GM21737 (cell line): Measurements from ENCODE around the gene SELENBP1.

Experiments
- ATAC-seq: cut with Tn5 transposase; IDR thresholded peaks from one replicate; pipeline ENCODE4 v1.9.1; 2021; ENCODE audit warnings: mild to moderate bottlenecking, moderate library complexity; ENCODE audit not compliant: unreplicated experiment

SELENBP1 gene

GRCh38 chr1:151346082-151346768 lies 26.3 kb downstream of the SELENBP1 start:
- no peak for ATAC-seq

GRCh38 chr1:151344291-151344690 lies 28.2 kb downstream of the SELENBP1 start:
- ATAC-seq = no peak

GRCh38 chr1:151343587-151343986 lies 28.9 kb downstream of the SELENBP1 start:
- no peak for ATAC-seq

- ATAC-seq = no peak
Measured at GRCh38 chr1:151342569-151342968, 29.9 kb downstream of the SELENBP1 start.

GRCh38 chr1:151342021-151342420 lies 30.5 kb downstream of the SELENBP1 start:
- no peak for ATAC-seq

- no peak for ATAC-seq
Measured at GRCh38 chr1:151340870-151341754, 31.4 kb downstream of the SELENBP1 start.

- no peak for ATAC-seq
Measured at GRCh38 chr1:151336556-151336955, 35.9 kb downstream of the SELENBP1 start.

- no peak for ATAC-seq
Measured at GRCh38 chr1:151334822-151335221, 37.7 kb downstream of the SELENBP1 start.

GRCh38 chr1:151327903-151328674 lies 44.4 kb downstream of the SELENBP1 start:
- peak; percentile 22 for ATAC-seq

GRCh38 chr1:151327223-151327902 lies 45.1 kb downstream of the SELENBP1 start, which contains the start of gene PI4KB:
Gene PI4KB (minus strand): TSS chr1:151327416. CDS start chr1:151316481, 10,935 bp downstream.
- ATAC-seq = peak; percentile 74

- peak; percentile 43 for ATAC-seq
Measured at GRCh38 chr1:151326619-151327222, 45.8 kb downstream of the SELENBP1 start.

- no peak for ATAC-seq
Measured at GRCh38 chr1:151325646-151326429, 46.7 kb downstream of the SELENBP1 start.

GRCh38 chr1:151325231-151325630 lies 47.3 kb downstream of the SELENBP1 start:
- no peak for ATAC-seq

- ATAC-seq = no peak
Measured at GRCh38 chr1:151324390-151324930, 48.0 kb downstream of the SELENBP1 start.

GRCh38 chr1:151318975-151319374 lies 53.5 kb downstream of the SELENBP1 start:
- ATAC-seq = no peak

- ATAC-seq = no peak
Measured at GRCh38 chr1:151315565-151316235, 56.8 kb downstream of the SELENBP1 start.
